Body of pancreas (tissue), 4 donors: ENCODE data around the gene ESF1.

Source experiments
- CTCF ChIP-seq, 7 experiments: fragments of 450-650 bp in 4 of 7; fragments of 200-600 bp in 3 of 7; sonication (generic) in 3 of 7; IDR thresholded peaks; one replicate each; pipeline ENCODE4 v1.5.1; 2016 to 2019; ENCODE audit warnings: antibody characterized with exemption in 7 of 7
- POLR2A ChIP-seq, 3 donors: fragments of 450-650 bp; IDR thresholded peaks; one replicate each; pipeline ENCODE4 v1.6.1; 2016; ENCODE audit warnings: antibody characterized with exemption in 3 of 3, mild to moderate bottlenecking in 2 of 3

GRCh38 chr20:13723011-13723410 lies 61.7 kb downstream of the ESF1 start:
- TF ChIP-seq CTCF (IDR thresholded peaks at IDR 0.05) (no peak), POLR2A (IDR thresholded peaks at IDR 0.05) (no peak)
